H9 (cell line): Measurements from ENCODE around the gene PAM. TPM values are rescaled to one million over a fixed set of nuclear protein-coding genes. Genes with fewer than 3 reads are reported as not detected.

ENCODE experiments used
- DNase-seq: peaks from one replicate; pipeline ENCODE4 v3.0.0-alpha.2; 2017
- H2AFZ ChIP-seq: one replicate; pipeline ENCODE4 v1.6.1; 2013; ENCODE audit warnings: mild to moderate bottlenecking, low read length, control low read depth, moderate library complexity
- H2AK5ac ChIP-seq: 2 replicates; pipeline ENCODE4 v1.6.1; 2013; ENCODE audit warnings: low read length, control low read depth, mixed read lengths; ENCODE audit not compliant: insufficient read length
- H2BK120ac ChIP-seq: one replicate; pipeline ENCODE4 v1.6.1; 2013; ENCODE audit warnings: low read depth, mild to moderate bottlenecking, low read length, control low read depth, inconsistent platforms; ENCODE audit not compliant: poor library complexity, severe bottlenecking
- H2BK12ac ChIP-seq: 2 replicates; pipeline ENCODE4 v1.6.1; 2013; ENCODE audit warnings: low read length, control low read depth, mixed read lengths, low read depth; ENCODE audit not compliant: insufficient read length
- H2BK15ac ChIP-seq: 2 replicates; pipeline ENCODE4 v1.6.1; 2013; ENCODE audit warnings: low read depth, low read length, control low read depth
- H2BK20ac ChIP-seq: one replicate; pipeline ENCODE4 v1.6.1; 2013; ENCODE audit warnings: low read depth, mild to moderate bottlenecking, low read length, control low read depth, inconsistent platforms; ENCODE audit not compliant: poor library complexity, severe bottlenecking
- H2BK5ac ChIP-seq: 2 replicates; pipeline ENCODE4 v1.6.1; 2013; ENCODE audit warnings: low read length, control low read depth, mixed read lengths; ENCODE audit not compliant: insufficient read length
- H3K14ac ChIP-seq: 2 replicates; pipeline ENCODE4 v1.6.1; 2013; ENCODE audit warnings: low read length, control low read depth; ENCODE audit not compliant: insufficient read depth
- H3K18ac ChIP-seq: 2 replicates; pipeline ENCODE4 v1.6.1; 2013; ENCODE audit warnings: low read depth, mild to moderate bottlenecking, mixed read lengths, low read length, control low read depth; ENCODE audit not compliant: insufficient read length
- H3K23ac ChIP-seq: 2 replicates; pipeline ENCODE4 v1.6.1; 2013; ENCODE audit warnings: low read length, control low read depth, mixed read lengths, low read depth; ENCODE audit not compliant: insufficient read length
- H3K23me2 ChIP-seq: 2 replicates; pipeline ENCODE4 v1.6.1; 2013; ENCODE audit warnings: low read depth, mild to moderate bottlenecking, mixed read lengths, low read length, control low read depth; ENCODE audit not compliant: insufficient read length, poor library complexity, severe bottlenecking
- H3K27ac ChIP-seq: 2 replicates; pipeline ENCODE4 v1.5.1; 2013; ENCODE audit warnings: low read length, control low read depth, mixed read lengths, low read depth; ENCODE audit not compliant: insufficient read length
- H3K27me3 ChIP-seq: 2 replicates; pipeline ENCODE4 v1.6.1; 2013; ENCODE audit warnings: low read length, control low read depth, inconsistent platforms; ENCODE audit not compliant: insufficient read depth
- H3K4ac ChIP-seq: 2 replicates; pipeline ENCODE4 v1.6.1; 2013; ENCODE audit warnings: low read depth, mild to moderate bottlenecking, control low read depth, inconsistent platforms, low read length, moderate library complexity
- H3K4me1 ChIP-seq: 2 replicates; pipeline ENCODE4 v1.6.1; 2013; ENCODE audit warnings: low read length, control low read depth, inconsistent platforms; ENCODE audit not compliant: insufficient read depth
- H3K4me2 ChIP-seq: 2 replicates; pipeline ENCODE4 v1.6.1; 2013; ENCODE audit warnings: low read length, control low read depth, mixed read lengths; ENCODE audit not compliant: insufficient read length, insufficient read depth
- H3K56ac ChIP-seq: 2 replicates; pipeline ENCODE4 v1.6.1; 2013; ENCODE audit warnings: low read depth, mild to moderate bottlenecking, mixed read lengths, low read length, control low read depth; ENCODE audit not compliant: insufficient read length
- H3K79me1 ChIP-seq: 2 replicates; pipeline ENCODE4 v1.6.1; 2013; ENCODE audit warnings: low read depth, mild to moderate bottlenecking, moderate library complexity, low read length, control low read depth, inconsistent platforms; ENCODE audit not compliant: insufficient read depth, poor library complexity, severe bottlenecking
- H3K79me2 ChIP-seq: 2 replicates; pipeline ENCODE4 v1.6.1; 2013; ENCODE audit warnings: low read length, control low read depth, inconsistent platforms; ENCODE audit not compliant: insufficient read depth
- H3K9ac ChIP-seq: 2 replicates; pipeline ENCODE4 v1.6.1; 2013; ENCODE audit warnings: low read length, control low read depth, mixed read lengths; ENCODE audit not compliant: insufficient read length; ENCODE audit errors: extremely low read depth
- H3K9me3 ChIP-seq: one replicate; pipeline ENCODE4 v1.6.1; 2013; ENCODE audit warnings: low read depth, low read length, inconsistent platforms; ENCODE audit not compliant: control insufficient read depth
- H3T11ph ChIP-seq: one replicate; pipeline ENCODE4 v1.6.1; 2013; ENCODE audit warnings: mild to moderate bottlenecking, low read length, control low read depth, inconsistent platforms
- H4K20me1 ChIP-seq: one replicate; pipeline ENCODE4 v1.6.1; 2013; ENCODE audit not compliant: control insufficient read depth, insufficient read length, insufficient read depth
- H4K5ac ChIP-seq: 2 replicates; pipeline ENCODE4 v1.6.1; 2013; ENCODE audit warnings: low read depth, mild to moderate bottlenecking, mixed read lengths, low read length, control low read depth; ENCODE audit not compliant: insufficient read length
- H4K8ac ChIP-seq: replicated peaks from 2 replicates; pipeline ENCODE4 v1.6.1; 2013; ENCODE audit warnings: low read length, control low read depth, mixed read lengths, low read depth; ENCODE audit not compliant: insufficient read length
- H4K91ac ChIP-seq: 2 replicates; pipeline ENCODE4 v1.6.1; 2013; ENCODE audit warnings: low read depth, mild to moderate bottlenecking, moderate library complexity, mixed read lengths, low read length, control low read depth; ENCODE audit not compliant: insufficient read length
- H3K27ac Mint-ChIP-seq, 3 experiments: 2 replicates in 2 of 3; 3 replicates in 1 of 3; pipeline ENCODE4 v1.8.0; 2020 to 2021; ENCODE audit warnings: mixed read lengths in 3 of 3, mild to moderate bottlenecking in 1 of 3, moderate library complexity in 1 of 3
- H3K27me3 Mint-ChIP-seq: 2 replicates; pipeline ENCODE4 v1.8.0; 2021; ENCODE audit warnings: low read depth, mild to moderate bottlenecking, moderate library complexity, mixed read lengths
- H3K36me3 Mint-ChIP-seq, 3 experiments: 2 replicates in 2 of 3; 3 replicates in 1 of 3; pipeline ENCODE4 v1.8.0; 2020 to 2021; ENCODE audit warnings: low read depth in 3 of 3, mixed read lengths in 3 of 3; ENCODE audit not compliant: insufficient read depth in 1 of 3
- H3K4me1 Mint-ChIP-seq, 2 experiments: 2 replicates each; pipeline ENCODE4 v1.8.0; 2020; ENCODE audit warnings: mixed read lengths in 2 of 2
- H3K4me3 Mint-ChIP-seq, 2 experiments: 2 replicates in 1 of 2; 3 replicates in 1 of 2; pipeline ENCODE4 v1.8.0; 2020 to 2021; ENCODE audit warnings: mild to moderate bottlenecking in 2 of 2, mixed read lengths in 2 of 2, moderate library complexity in 1 of 2
- H3K9me3 Mint-ChIP-seq, 2 experiments: 2 replicates in 1 of 2; 3 replicates in 1 of 2; pipeline ENCODE4 v1.8.0; 2020; ENCODE audit warnings: mild to moderate bottlenecking in 2 of 2, mixed read lengths in 2 of 2, moderate library complexity in 1 of 2
- CTCF ChIP-seq: fragments of 200-600 bp; sonication (generic); conservative IDR thresholded peaks from 3 replicates; pipeline ENCODE4 v1.8.0; 2021; ENCODE audit warnings: antibody characterized with exemption, mild to moderate bottlenecking
- WGBS: extraction: QIAGEN DNeasy Blood & Tissue Kit; methylation state at CpG from one replicate; pipeline ENCODE4 v1.1.7; 2013; ENCODE audit warnings: missing lambda C conversion rate, low lambda C conversion rate, mixed read lengths; ENCODE audit not compliant: insufficient read length; ENCODE audit errors: extremely low coverage; 5-methylcytosine and 5-hydroxymethylcytosine counted together
- total RNA-seq: library from RNA; stranded (reverse); gene quantifications from 2 replicates; pipeline ENCODE4 v1.2.1, GENCODE V29; 2021

PAM gene
- total RNA-seq, 1 experiment from 2014 or later, result 31.5 TPM

- no peaks in the 10 kb centered on the region for H3K79me1 ChIP-seq
- H3K4me2 ChIP-seq, result no peak overlapping the region
- H3K9ac ChIP-seq, result no peak overlapping the region
- no peak overlapping the region for H3K14ac ChIP-seq
- no peak overlapping the region for H4K5ac ChIP-seq
- H3K9me3 ChIP-seq, result no peaks in the 10 kb centered on the region
- H3K23me2 ChIP-seq, result no peaks in the 10 kb centered on the region
- Mint-ChIP-seq H3K9me3 (no peaks in the 10 kb centered on the region), H3K36me3 (peaks cover 0 to 4% (median 0%) of the 10 kb centered on the region in 3 experiments; a peak in 2 of 7 replicates), H3K27me3 (no peaks in the 10 kb centered on the region), H3K27ac (no peak overlapping the region), H3K4me1 (peaks cover 14 to 25% of the 10 kb centered on the region in 2 experiments), H3K4me3 (no peak overlapping the region)
- no peak overlapping the region for H2BK120ac ChIP-seq
- H2BK5ac ChIP-seq, result no peak overlapping the region
- no CpG with 5 or more reads among the region's 4 CpGs for WGBS
- H3K27me3 ChIP-seq, result no peaks in the 10 kb centered on the region
- H3T11ph ChIP-seq, result no peak overlapping the region
- DNase-seq, result no peak
- no peak overlapping the region for H2BK12ac ChIP-seq
- no peak overlapping the region for H3K27ac ChIP-seq
- no peaks in the 10 kb centered on the region for H3K79me2 ChIP-seq
- no peak overlapping the region for H2BK20ac ChIP-seq
- peaks cover 3% of the 10 kb centered on the region; the same call in 1 of the 2 replicates for H3K4me1 ChIP-seq
- no peak overlapping the region for H4K91ac ChIP-seq
- H3K23ac ChIP-seq, result no peak overlapping the region
- no peak overlapping the region for H3K56ac ChIP-seq
- H2BK15ac ChIP-seq, result no peak overlapping the region
- H2AFZ ChIP-seq, result no peak overlapping the region
- H3K4ac ChIP-seq, result no peak overlapping the region
- H4K20me1 ChIP-seq, result no peaks in the 10 kb centered on the region
- H2AK5ac ChIP-seq, result no peak overlapping the region
- no peak overlapping the region for H3K18ac ChIP-seq
- TF ChIP-seq CTCF, result no peak
- no peak overlapping the region for H4K8ac ChIP-seq
These were observed 103.7 kb downstream of the PAM start for GRCh38 chr5:102858808-102859207.
